HG02970 (cell line): ENCODE results near the gene DCANP1.
"Not testable (repeated sequence)": the region's sequence is repeated elsewhere in the genome, so short reads cannot be mapped to it uniquely, and the experiment has no call there.

Source experiments
- ATAC-seq: cut with Tn5 transposase; IDR thresholded peaks from one replicate; pipeline ENCODE4 v1.9.1; 2021; ENCODE audit warnings: mild to moderate bottlenecking, moderate library complexity, moderate number of reproducible peaks; ENCODE audit not compliant: unreplicated experiment, low FRiP score

The DCANP1 gene

GRCh38 chr5:135447298-135447929, at the start of gene DCANP1:
DCANP1 (minus strand) TSS chr5:135447348; CDS start chr5:135447108, 240 bp downstream.
- ATAC-seq, result no peak

- ATAC-seq, result not testable (repeated sequence)
Measured at GRCh38 chr5:135495531-135495930, 48.4 kb upstream of the DCANP1 start.

GRCh38 chr5:135494196-135494595, 47.0 kb upstream of the DCANP1 start:
- no peak for ATAC-seq

- ATAC-seq, result no peak
Measured at GRCh38 chr5:135493406-135494180, 46.4 kb upstream of the DCANP1 start.

- ATAC-seq, result no peak
Measured at GRCh38 chr5:135492319-135492626, 45.1 kb upstream of the DCANP1 start.

- no peak for ATAC-seq
Measured at GRCh38 chr5:135491552-135492318, 44.6 kb upstream of the DCANP1 start.

GRCh38 chr5:135491038-135491551, 43.9 kb upstream of the DCANP1 start:
- no peak for ATAC-seq

- ATAC-seq, result no peak
Measured at GRCh38 chr5:135490245-135491037, 43.3 kb upstream of the DCANP1 start.

- ATAC-seq, result no peak
Measured at GRCh38 chr5:135489466-135490244, 42.5 kb upstream of the DCANP1 start.

- no peak for ATAC-seq
Measured at GRCh38 chr5:135488727-135489465, 41.7 kb upstream of the DCANP1 start.

- no peak for ATAC-seq
Measured at GRCh38 chr5:135487839-135488514, 40.8 kb upstream of the DCANP1 start.

GRCh38 chr5:135487037-135487395, 39.9 kb upstream of the DCANP1 start:
- no peak for ATAC-seq

- ATAC-seq, result no peak
Measured at GRCh38 chr5:135486131-135487036, 39.2 kb upstream of the DCANP1 start.

- ATAC-seq, result no peak
Measured at GRCh38 chr5:135484674-135485086, 37.5 kb upstream of the DCANP1 start.

GRCh38 chr5:135483254-135483653, 36.1 kb upstream of the DCANP1 start:
- no peak for ATAC-seq

GRCh38 chr5:135482381-135482933, 35.3 kb upstream of the DCANP1 start:
- ATAC-seq, result no peak

GRCh38 chr5:135481909-135482311, 34.8 kb upstream of the DCANP1 start:
- ATAC-seq, result no peak
